Activated T-helper 2 cell treated with anti-CD3 and anti-CD28 coated beads, Interferon-gamma antibody, Interleukin-2, Interleukin-4, amounts not matched to agents 10 μg/mL and 5 μg/mL and 100 μg/mL, durations not matched to agents 14 hours and 24 hours and 36 hours (primary cell): ENCODE data around the gene CCDC74B. TPM values are rescaled to one million over a fixed set of nuclear protein-coding genes. Genes with fewer than 3 reads are reported as not detected.

Experiments used
- total RNA-seq: library from RNA; stranded (reverse); gene quantifications from 2 replicates; pipeline ENCODE4 v1.2.3, GENCODE V29; 2022

CCDC74B gene
- total RNA-seq, 1 donor from 2014 or later: 0.94 TPM

Other genes with a start within 250 kb of the CCDC74B start
- gene RAB6C, start 165.4 kb downstream of the CCDC74B start, total RNA-seq: not detected in 2 replicates
- not detected in 2 replicates for gene POTEF, start 15.9 kb downstream of the CCDC74B start, total RNA-seq
- 84.3 and 84.8 TPM in 2 replicates for gene SMPD4, start 36.5 kb upstream of the CCDC74B start, total RNA-seq
- gene MZT2B, start 37.1 kb upstream of the CCDC74B start, total RNA-seq: 349 and 376 TPM in 2 replicates
- gene TUBA3E, start 53.3 kb upstream of the CCDC74B start, total RNA-seq: not detected in 2 replicates
- 136 and 142 TPM in 2 replicates for gene IMP4, start 197.8 kb upstream of the CCDC74B start, total RNA-seq
- gene PTPN18, start 210.9 kb upstream of the CCDC74B start, total RNA-seq: 72.6 and 72.9 TPM in 2 replicates